ENCODE measurements around the gene SEPSECS. TPM values are rescaled to one million over a fixed set of nuclear protein-coding genes. Genes with fewer than 3 reads are reported as not detected.
"Not testable (repeated sequence)": the region's sequence is repeated elsewhere in the genome, so short reads cannot be mapped to it uniquely, and the experiment has no call there.

Gene SEPSECS
- total RNA-seq, 4 donors from 2014 or later = 6.4 to 8.5 (median 7.2) TPM

DNA sequence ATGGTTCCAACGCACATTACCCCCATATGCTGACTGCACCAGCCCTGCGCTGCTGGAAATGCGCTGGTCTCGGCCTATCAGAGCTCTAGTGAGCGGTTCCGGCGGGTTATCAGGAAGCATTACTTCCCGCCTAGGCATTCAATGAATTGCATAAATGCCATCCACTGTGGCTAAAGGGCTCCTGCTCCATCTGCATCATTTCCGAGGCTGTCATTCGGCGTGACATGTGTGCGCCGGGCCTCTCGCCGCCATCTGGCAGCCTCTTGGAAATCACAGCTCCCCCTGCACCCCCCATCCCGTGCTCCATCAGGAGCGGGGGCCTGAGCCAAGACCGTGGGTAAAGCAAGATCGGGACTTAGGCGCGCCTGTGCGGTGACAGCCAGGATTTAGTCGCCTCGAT lies 64.4 kb downstream of the SEPSECS start:
- intact Hi-C loops (cut with DNase I; ENCODE audit: low total_unique reads) = no loop called here
- WGBS, 2 donors = 88 to 92% methylated on average over 22 to 24 of the region's 24 CpGs
- TF ChIP-seq, protein P1, sequence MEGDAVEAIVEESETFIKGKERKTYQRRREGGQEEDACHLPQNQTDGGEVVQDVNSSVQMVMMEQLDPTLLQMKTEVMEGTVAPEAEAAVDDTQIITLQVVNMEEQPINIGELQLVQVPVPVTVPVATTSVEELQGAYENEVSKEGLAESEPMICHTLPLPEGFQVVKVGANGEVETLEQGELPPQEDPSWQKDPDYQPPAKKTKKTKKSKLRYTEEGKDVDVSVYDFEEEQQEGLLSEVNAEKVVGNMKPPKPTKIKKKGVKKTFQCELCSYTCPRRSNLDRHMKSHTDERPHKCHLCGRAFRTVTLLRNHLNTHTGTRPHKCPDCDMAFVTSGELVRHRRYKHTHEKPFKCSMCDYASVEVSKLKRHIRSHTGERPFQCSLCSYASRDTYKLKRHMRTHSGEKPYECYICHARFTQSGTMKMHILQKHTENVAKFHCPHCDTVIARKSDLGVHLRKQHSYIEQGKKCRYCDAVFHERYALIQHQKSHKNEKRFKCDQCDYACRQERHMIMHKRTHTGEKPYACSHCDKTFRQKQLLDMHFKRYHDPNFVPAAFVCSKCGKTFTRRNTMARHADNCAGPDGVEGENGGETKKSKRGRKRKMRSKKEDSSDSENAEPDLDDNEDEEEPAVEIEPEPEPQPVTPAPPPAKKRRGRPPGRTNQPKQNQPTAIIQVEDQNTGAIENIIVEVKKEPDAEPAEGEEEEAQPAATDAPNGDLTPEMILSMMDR (IDR thresholded peaks at IDR 0.05) = no peak
- TF ChIP-seq POLR2A (IDR thresholded peaks at IDR 0.05) = no peak
- DNase-seq (ENCODE audit: low spot score in 2 of 2) = no peak
- H3K4me3 ChIP-seq (ENCODE audit: low read depth, poor library complexity, severe bottlenecking) = no peak overlapping the region

DNA sequence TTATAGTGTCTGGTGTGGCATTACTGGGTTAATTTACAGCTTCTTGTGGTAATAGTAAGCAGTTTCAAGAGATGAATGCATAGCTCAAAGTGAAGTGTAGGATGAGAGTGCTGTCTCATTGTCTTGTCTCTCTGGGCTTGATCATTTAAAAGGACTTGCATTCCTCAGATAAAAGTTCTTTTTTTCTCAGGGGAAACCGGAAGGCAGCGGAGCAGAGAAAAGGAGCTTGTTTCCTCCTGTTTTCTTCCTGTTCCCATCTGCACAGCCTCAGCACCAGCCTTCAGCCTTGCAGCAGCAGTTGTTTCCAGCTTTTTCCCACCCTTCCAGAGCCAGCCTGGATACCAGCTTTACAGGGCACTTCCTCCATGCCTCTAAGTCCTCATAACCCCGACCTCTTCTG lies 68.1 kb downstream of the SEPSECS start:
- intact Hi-C loops (cut with DNase I; ENCODE audit: low total_unique reads) = no loop called here
- TF ChIP-seq, protein P1 (IDR thresholded peaks at IDR 0.05) = no peak
- no peak for TF ChIP-seq POLR2A (IDR thresholded peaks at IDR 0.05)
- no peak overlapping the region for H3K4me3 ChIP-seq (ENCODE audit: low read depth, poor library complexity, severe bottlenecking)
- DNase-seq (ENCODE audit: low spot score in 2 of 2) = no peak
- 65 to 67% methylated on average over 3 of the region's 3 CpGs for WGBS, 2 donors

DNA sequence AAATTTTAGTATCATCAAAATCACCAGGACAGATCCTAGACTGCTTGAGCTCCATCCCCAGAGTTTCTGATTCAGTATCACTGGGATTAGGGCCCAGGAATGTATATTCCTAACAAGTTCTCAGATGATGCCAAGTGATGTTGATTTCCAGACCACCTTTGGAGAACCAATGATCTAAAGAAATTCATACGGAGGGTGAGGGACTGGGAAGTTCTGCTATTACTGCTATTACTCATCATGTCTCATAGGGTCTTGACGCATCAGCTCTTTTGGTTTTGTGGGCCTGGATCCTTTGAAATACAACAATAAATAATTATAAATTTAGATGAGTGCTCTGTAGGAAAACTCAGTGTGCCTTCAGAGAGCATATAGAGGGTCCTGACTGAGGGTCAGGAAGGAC lies 69.7 kb downstream of the SEPSECS start:
- 85 to 92% methylated on average over 2 of the region's 2 CpGs for WGBS, 2 donors
- intact Hi-C loops (cut with DNase I; ENCODE audit: low total_unique reads) = no loop called here
- H3K4me3 ChIP-seq (ENCODE audit: low read depth, poor library complexity, severe bottlenecking) = no peak overlapping the region
- no peak for TF ChIP-seq POLR2A (IDR thresholded peaks at IDR 0.05)
- no peak for DNase-seq (ENCODE audit: low spot score in 2 of 2)

DNA sequence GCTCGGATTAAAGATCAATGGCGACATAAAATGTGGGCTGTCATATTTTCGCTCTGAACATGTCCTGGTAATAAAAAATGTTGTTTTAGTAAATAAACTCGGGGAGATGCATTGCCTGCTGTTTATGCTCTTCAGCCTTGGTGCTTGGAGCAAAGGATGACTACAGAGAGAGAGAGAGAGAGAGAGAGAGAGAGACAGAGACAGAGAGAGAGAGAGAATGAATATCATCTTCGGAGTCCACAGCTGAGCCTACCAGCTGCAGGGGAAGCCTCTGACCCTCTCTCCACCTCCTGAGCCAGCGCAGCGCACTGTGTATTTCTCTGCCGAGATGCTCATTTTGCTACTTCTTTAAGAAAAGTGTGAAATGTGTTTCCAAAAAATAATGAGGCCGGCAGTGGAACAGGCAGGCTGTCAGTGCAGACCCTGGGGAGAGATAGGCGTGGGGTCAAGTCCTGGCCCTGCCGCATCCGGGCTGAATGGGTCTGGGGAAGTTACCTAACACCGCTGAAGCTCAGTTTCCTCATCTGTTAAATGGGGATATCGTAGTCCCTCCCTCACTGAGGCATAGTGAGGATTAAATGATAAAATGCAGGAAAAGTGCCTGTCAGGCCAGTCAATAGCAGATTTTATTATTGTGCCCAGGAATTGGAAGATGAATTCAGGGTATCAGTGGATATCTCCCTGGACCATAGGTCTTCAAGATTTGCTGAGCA lies 71.0 kb downstream of the SEPSECS start:
- no peak for DNase-seq (ENCODE audit: low spot score in 2 of 2)
- no peak overlapping the region for H3K4me3 ChIP-seq (ENCODE audit: low read depth, poor library complexity, severe bottlenecking)
- WGBS, 2 donors = 67 to 74% methylated on average over 14 of the region's 14 CpGs
- intact Hi-C loops (cut with DNase I; ENCODE audit: low total_unique reads) = no loop called here
- TF ChIP-seq POLR2A (IDR thresholded peaks at IDR 0.05) = no peak
- TF ChIP-seq, protein P1 (IDR thresholded peaks at IDR 0.05) = no peak

DNA sequence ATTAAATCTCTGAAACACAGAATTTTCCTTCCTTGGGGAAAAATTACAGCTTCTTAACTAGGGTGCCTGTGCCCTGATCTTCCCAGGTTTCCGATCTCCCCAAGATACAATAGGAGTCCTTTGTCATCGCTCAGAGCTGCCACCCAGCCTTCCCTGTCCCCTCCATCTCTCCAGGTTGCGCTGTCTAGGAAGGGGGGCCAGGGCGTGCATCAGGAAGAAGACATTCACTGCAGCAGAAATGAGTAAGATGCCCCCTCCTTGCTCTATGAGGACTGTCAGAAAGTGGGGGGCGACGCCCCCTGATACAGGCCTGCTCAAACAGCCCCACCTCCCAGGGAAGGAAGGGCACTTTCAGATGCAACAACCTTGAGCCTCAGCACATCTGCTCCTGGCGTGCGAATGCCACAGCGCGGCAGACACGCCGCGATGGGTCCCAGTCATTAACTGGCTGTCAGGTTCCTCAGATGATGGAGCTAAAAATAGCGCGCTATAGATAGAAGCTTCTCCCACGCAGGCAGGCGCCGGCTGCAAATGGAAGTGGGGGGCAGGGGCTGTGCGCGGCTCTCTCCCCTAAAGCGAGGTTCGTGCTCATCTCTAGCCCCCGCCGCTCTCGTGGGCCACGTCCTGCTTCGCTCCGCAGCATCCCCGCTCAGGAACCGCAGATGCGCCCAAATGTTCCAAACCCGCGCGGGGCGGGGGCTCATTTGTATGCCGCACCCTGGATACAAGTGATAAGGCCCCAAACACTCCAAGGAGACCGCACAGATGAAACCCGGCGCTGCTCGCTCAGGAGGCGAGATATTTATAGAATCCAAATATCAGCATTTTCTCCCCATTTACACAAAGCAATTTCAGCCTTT lies 71.9 kb downstream of the SEPSECS start:
- WGBS, 2 donors = 11 to 31% methylated on average over 32 to 37 of the region's 41 CpGs
- TF ChIP-seq, protein P1 (IDR thresholded peaks at IDR 0.05) = no peak
- no peak for TF ChIP-seq POLR2A (IDR thresholded peaks at IDR 0.05)
- H3K4me3 ChIP-seq (ENCODE audit: low read depth, poor library complexity, severe bottlenecking) = no peak overlapping the region
- intact Hi-C loops (cut with DNase I; ENCODE audit: low total_unique reads) = no loop called here
- no peak for DNase-seq (ENCODE audit: low spot score in 2 of 2)

DNA sequence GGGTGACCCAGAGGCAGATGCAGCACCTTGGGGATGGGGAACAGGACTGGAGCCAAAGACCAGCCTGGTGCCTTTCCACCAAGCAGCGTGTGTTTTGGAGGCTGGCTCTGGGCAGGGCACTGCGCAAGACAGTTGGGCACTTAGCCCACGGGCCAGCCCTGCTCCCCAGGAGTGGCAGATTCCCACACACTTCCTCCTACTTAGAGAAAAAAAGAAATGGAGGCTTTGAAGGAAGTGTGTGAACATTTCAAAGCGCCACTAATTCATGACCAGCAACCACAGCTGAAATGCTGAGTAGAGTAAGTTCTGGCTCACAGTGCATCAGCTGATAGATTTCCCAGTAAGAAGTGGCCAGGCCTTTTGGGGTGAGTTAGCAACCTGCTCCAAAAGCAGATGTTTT lies 74.6 kb downstream of the SEPSECS start:
- peak in 1 of 2 donors; percentile 20 for DNase-seq (ENCODE audit: low spot score in 2 of 2)
- TF ChIP-seq POLR2A (IDR thresholded peaks at IDR 0.05) = no peak
- WGBS, 2 donors = 34 to 41% methylated on average over 4 of the region's 4 CpGs
- H3K4me3 ChIP-seq (ENCODE audit: low read depth, poor library complexity, severe bottlenecking) = no peak overlapping the region
- intact Hi-C loops (cut with DNase I; ENCODE audit: low total_unique reads) = no loop called here

DNA sequence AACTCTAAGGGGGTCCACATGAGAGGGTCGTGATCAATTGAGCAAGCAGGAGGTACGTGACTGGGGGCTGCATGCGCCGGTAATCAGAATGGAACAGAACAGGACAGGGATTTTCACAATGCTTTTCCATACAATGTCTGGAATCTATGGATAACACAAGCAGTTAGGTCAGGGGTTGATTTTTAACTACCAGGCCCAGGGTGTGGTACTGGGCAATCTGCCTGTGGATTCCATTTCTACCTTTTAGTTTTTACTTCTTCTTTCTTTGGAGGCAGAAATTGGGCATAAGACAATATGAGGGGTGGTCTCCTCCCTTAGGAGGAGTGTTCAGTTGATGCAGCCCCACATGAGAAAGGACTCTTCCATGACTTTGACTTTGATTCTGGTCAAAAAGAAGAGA lies 76.8 kb downstream of the SEPSECS start:
- DNase-seq (ENCODE audit: low spot score in 2 of 2); H3K4me3 ChIP-seq (ENCODE audit: low read depth, poor library complexity, severe bottlenecking); intact Hi-C loops (cut with DNase I; ENCODE audit: low total_unique reads): not testable (repeated sequence)
- 93% methylated on average over 4 of the region's 4 CpGs for WGBS, 2 donors

Data from lower leg skin (tissue), 4 donors.